ACC112 (cell line): ENCODE measurements around the gene BPIFB4.

ENCODE experiments used
- H2AFZ ChIP-seq: fragments of 200-600 bp; sonication (generic); one replicate; pipeline ENCODE4 v1.6.0; 2017; ENCODE audit warnings: antibody characterized with exemption, low read length; ENCODE audit not compliant: unreplicated experiment
- H3K27ac ChIP-seq: fragments of 200-600 bp; sonication (generic); 2 replicates; pipeline ENCODE4 v1.5.1; 2014; ENCODE audit warnings: low read depth, mild to moderate bottlenecking, antibody characterized with exemption, low read length, moderate library complexity
- H3K27me3 ChIP-seq: fragments of 200-600 bp; sonication (generic); 2 replicates; pipeline ENCODE4 v1.6.1; 2014; ENCODE audit warnings: mild to moderate bottlenecking, antibody characterized with exemption, low read length, moderate library complexity, mixed read lengths; ENCODE audit not compliant: insufficient read depth
- H3K36me3 ChIP-seq: fragments of 200-600 bp; sonication (generic); 2 replicates; pipeline ENCODE4 v1.6.1; 2016; ENCODE audit warnings: mild to moderate bottlenecking, antibody characterized with exemption, low read length, moderate library complexity, mixed read lengths; ENCODE audit not compliant: insufficient read depth
- H3K4me1 ChIP-seq: fragments of 200-600 bp; sonication (generic); one replicate; pipeline ENCODE4 v1.6.1; 2016; ENCODE audit warnings: low read length, mixed read lengths; ENCODE audit not compliant: insufficient read depth, unreplicated experiment, control insufficient read depth
- H3K4me3 ChIP-seq: fragments of 200-600 bp; sonication (generic); 2 replicates; pipeline ENCODE4 v1.5.1; 2014; ENCODE audit warnings: mild to moderate bottlenecking, low read depth, low read length
- H3K79me2 ChIP-seq: fragments of 200-600 bp; sonication (generic); one replicate; pipeline ENCODE4 v1.6.0; 2016; ENCODE audit warnings: low read length; ENCODE audit not compliant: control insufficient read depth, unreplicated experiment, insufficient read depth

BPIFB4 gene

GRCh38 chr20:33079259-33079658, at the start of gene BPIFB4:
BPIFB4 (plus strand) TSS chr20:33079643; CDS start chr20:33081527, 1,884 bp downstream.
- Histone ChIP-seq H3K4me1 (no peaks in the 10 kb centered on the region), H3K27me3 (peaks cover 23% of the 10 kb centered on the region; the same call in 1 of the 2 replicates), H2AFZ (no peak within 1 kb of the TSS), H3K79me2 (no peaks in the 10 kb centered on the region), H3K27ac (no peak within 1 kb of the TSS), H3K4me3 (no peak within 1 kb of the TSS), H3K36me3 (no peaks in the 10 kb centered on the region)

GRCh38 chr20:33030076-33030475, 49.4 kb upstream of the BPIFB4 start:
- H3K27me3 ChIP-seq = peaks cover 88% of the 10 kb centered on the region
- H3K4me1 ChIP-seq = no peaks in the 10 kb centered on the region
- H3K4me3 ChIP-seq = no peak overlapping the region
- no peak overlapping the region for H3K27ac ChIP-seq
- H2AFZ ChIP-seq = no peak overlapping the region
- H3K79me2 ChIP-seq = no peaks in the 10 kb centered on the region
- H3K36me3 ChIP-seq = no peaks in the 10 kb centered on the region

GRCh38 chr20:33030569-33030968, 48.9 kb upstream of the BPIFB4 start:
- Histone ChIP-seq H3K27me3 (peaks cover 88% of the 10 kb centered on the region), H3K79me2 (no peaks in the 10 kb centered on the region), H2AFZ (no peak overlapping the region), H3K4me3 (no peak overlapping the region), H3K27ac (no peak overlapping the region), H3K36me3 (no peaks in the 10 kb centered on the region), H3K4me1 (no peaks in the 10 kb centered on the region)

GRCh38 chr20:33031531-33031930, 47.9 kb upstream of the BPIFB4 start, which contains the start of gene BPIFB6:
BPIFB6 (plus strand) TSS chr20:33031648; CDS start chr20:33031648, 0 bp downstream.
- Histone ChIP-seq H3K36me3 (no peaks in the 10 kb centered on the region), H2AFZ (no peak within 1 kb of the TSS), H3K27ac (no peak within 1 kb of the TSS), H3K79me2 (no peaks in the 10 kb centered on the region), H3K27me3 (peaks cover 85% of the 10 kb centered on the region), H3K4me3 (no peak within 1 kb of the TSS), H3K4me1 (no peaks in the 10 kb centered on the region)

GRCh38 chr20:33032555-33032954, 46.9 kb upstream of the BPIFB4 start:
- Histone ChIP-seq H3K27me3 (peaks cover 84% of the 10 kb centered on the region), H3K4me1 (no peaks in the 10 kb centered on the region), H3K27ac (no peak overlapping the region), H3K79me2 (no peaks in the 10 kb centered on the region), H3K36me3 (no peaks in the 10 kb centered on the region), H3K4me3 (no peak overlapping the region), H2AFZ (no peak overlapping the region)

- H3K4me1 ChIP-seq = no peaks in the 10 kb centered on the region
- no peaks in the 10 kb centered on the region for H3K79me2 ChIP-seq
- H3K27me3 ChIP-seq = peaks cover 84% of the 10 kb centered on the region
- no peak overlapping the region for H3K27ac ChIP-seq
- H3K36me3 ChIP-seq = no peaks in the 10 kb centered on the region
- H3K4me3 ChIP-seq = no peak overlapping the region
- no peak overlapping the region for H2AFZ ChIP-seq
These were observed 46.1 kb upstream of the BPIFB4 start for GRCh38 chr20:33033381-33033780.

- peaks cover 84% of the 10 kb centered on the region for H3K27me3 ChIP-seq
- no peak overlapping the region for H3K27ac ChIP-seq
- no peaks in the 10 kb centered on the region for H3K36me3 ChIP-seq
- no peak overlapping the region for H2AFZ ChIP-seq
- H3K4me3 ChIP-seq = no peak overlapping the region
- no peaks in the 10 kb centered on the region for H3K4me1 ChIP-seq
- no peaks in the 10 kb centered on the region for H3K79me2 ChIP-seq
These were observed 45.3 kb upstream of the BPIFB4 start for GRCh38 chr20:33034115-33034514.

- H3K27ac ChIP-seq = no peak overlapping the region
- no peaks in the 10 kb centered on the region for H3K79me2 ChIP-seq
- H3K4me3 ChIP-seq = no peak overlapping the region
- H2AFZ ChIP-seq = no peak overlapping the region
- no peaks in the 10 kb centered on the region for H3K36me3 ChIP-seq
- peaks cover 84% of the 10 kb centered on the region for H3K27me3 ChIP-seq
- no peaks in the 10 kb centered on the region for H3K4me1 ChIP-seq
These were observed 44.4 kb upstream of the BPIFB4 start for GRCh38 chr20:33034901-33035492.

GRCh38 chr20:33037456-33037855, 42.0 kb upstream of the BPIFB4 start:
- no peaks in the 10 kb centered on the region for H3K4me1 ChIP-seq
- H3K27ac ChIP-seq = no peak overlapping the region
- H3K36me3 ChIP-seq = no peaks in the 10 kb centered on the region
- peaks cover 88% of the 10 kb centered on the region for H3K27me3 ChIP-seq
- H3K4me3 ChIP-seq = no peak overlapping the region
- H2AFZ ChIP-seq = no peak overlapping the region
- no peaks in the 10 kb centered on the region for H3K79me2 ChIP-seq

GRCh38 chr20:33038243-33038642, 41.2 kb upstream of the BPIFB4 start:
- H3K4me3 ChIP-seq = no peak overlapping the region
- no peaks in the 10 kb centered on the region for H3K4me1 ChIP-seq
- H3K36me3 ChIP-seq = no peaks in the 10 kb centered on the region
- H3K79me2 ChIP-seq = no peaks in the 10 kb centered on the region
- no peak overlapping the region for H3K27ac ChIP-seq
- no peak overlapping the region for H2AFZ ChIP-seq
- peaks cover 83% of the 10 kb centered on the region for H3K27me3 ChIP-seq

- H2AFZ ChIP-seq = no peak overlapping the region
- H3K36me3 ChIP-seq = no peaks in the 10 kb centered on the region
- no peaks in the 10 kb centered on the region for H3K79me2 ChIP-seq
- no peak overlapping the region for H3K4me3 ChIP-seq
- no peaks in the 10 kb centered on the region for H3K4me1 ChIP-seq
- peaks cover 52% of the 10 kb centered on the region for H3K27me3 ChIP-seq
- no peak overlapping the region for H3K27ac ChIP-seq
These were observed 37.0 kb upstream of the BPIFB4 start for GRCh38 chr20:33042430-33042829.
